Large intestine (tissue), 3 donors: ENCODE measurements around the gene SCAMP4. TPM values are rescaled to one million over a fixed set of nuclear protein-coding genes. Genes with fewer than 3 reads are reported as not detected.
"Not testable (repeated sequence)": the region's sequence is repeated elsewhere in the genome, so short reads cannot be mapped to it uniquely, and the experiment has no call there.

Source experiments
- DNase-seq, 2 donors: peaks; one replicate each; pipeline versions ENCODE4 v3.0.0 to v3.0.0-alpha.2; 2013
- H3K27ac ChIP-seq: one replicate; pipeline ENCODE4 v1.5.1; 2013; ENCODE audit warnings: low read length
- H3K27me3 ChIP-seq: 2 replicates; pipeline ENCODE4 v1.6.1; 2013; ENCODE audit warnings: low read length; ENCODE audit not compliant: control insufficient read depth, insufficient read depth
- H3K36me3 ChIP-seq: 2 replicates; pipeline ENCODE4 v1.6.1; 2013; ENCODE audit warnings: low read length; ENCODE audit not compliant: control insufficient read depth, insufficient read depth
- H3K4me1 ChIP-seq: one replicate; pipeline ENCODE4 v1.6.1; 2013; ENCODE audit warnings: low read length; ENCODE audit not compliant: control insufficient read depth, insufficient read depth
- H3K4me3 ChIP-seq: one replicate; pipeline ENCODE4 v1.5.1; 2013; ENCODE audit warnings: low read length
- H3K9me3 ChIP-seq: one replicate; pipeline ENCODE4 v1.6.1; 2013; ENCODE audit warnings: mild to moderate bottlenecking, low read depth, low read length, moderate library complexity; ENCODE audit not compliant: control insufficient read depth
- WGBS: methylation state at CpG from one replicate; pipeline ENCODE4 v1.1.5; 2013; ENCODE audit warnings: low lambda C conversion rate; ENCODE audit not compliant: insufficient coverage; 5-methylcytosine and 5-hydroxymethylcytosine counted together
- polyA plus RNA-seq: library from polyadenylated mRNA; unstranded; fragments of 120-200 nt; gene quantifications from one replicate; pipeline ENCODE4 v1.2.1, GENCODE V29; 2013

The SCAMP4 gene
- polyA plus RNA-seq, 1 donor, result 36.6 TPM

DNA sequence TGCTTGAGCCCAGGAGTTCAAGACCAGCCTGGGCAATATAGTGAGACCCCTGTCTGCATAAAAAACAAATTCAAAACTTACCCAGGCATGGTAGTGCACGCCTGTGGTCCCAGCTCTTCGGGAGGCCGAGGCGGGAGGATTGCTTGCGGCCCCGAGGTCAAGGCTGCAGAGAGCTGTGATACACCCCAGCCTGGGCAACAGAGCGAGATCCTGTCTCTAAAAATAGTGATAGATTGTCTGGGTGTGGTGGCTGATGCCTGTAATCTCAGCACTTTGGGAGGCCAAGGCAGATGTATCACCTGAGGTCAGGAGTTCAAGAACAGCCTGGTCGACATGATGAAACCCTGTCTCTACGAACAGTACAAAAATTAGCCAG is 37.9 kb upstream of the SCAMP4 start:
- Histone ChIP-seq H3K27me3 (no peaks in the 10 kb centered on the region), H3K4me3 (no peak overlapping the region), H3K27ac (no peak overlapping the region), H3K36me3 (peaks cover 3% of the 10 kb centered on the region), H3K4me1 (peaks cover 11% of the 10 kb centered on the region), H3K9me3 (no peaks in the 10 kb centered on the region)
- no CpG with 5 or more reads among the region's 9 CpGs for WGBS
- DNase-seq, result no peak

DNA sequence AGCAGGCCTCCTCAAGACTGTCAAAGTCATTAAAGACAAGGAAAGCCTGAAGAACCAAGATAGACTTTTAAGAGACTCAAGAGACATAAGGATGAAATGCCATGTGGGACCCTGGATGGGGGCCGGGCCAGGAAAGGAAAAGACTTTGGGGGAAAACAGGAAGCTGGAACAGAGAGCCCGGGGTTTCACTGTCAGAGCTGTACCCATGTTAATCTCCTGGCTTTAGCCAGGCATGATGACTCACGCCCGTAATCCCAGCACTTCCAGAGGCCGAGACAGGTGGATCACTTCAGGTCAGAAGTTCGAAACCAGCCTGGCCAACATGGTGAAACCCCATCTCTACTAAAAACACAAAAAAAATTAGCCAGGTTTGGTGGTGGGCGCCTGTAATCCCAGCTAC is 36.2 kb upstream of the SCAMP4 start:
- WGBS, result no CpG with 5 or more reads among the region's 7 CpGs
- H3K4me1 ChIP-seq, result peaks cover 16% of the 10 kb centered on the region
- H3K4me3 ChIP-seq, result no peak overlapping the region
- no peak overlapping the region for H3K27ac ChIP-seq
- peaks cover 12% of the 10 kb centered on the region for H3K36me3 ChIP-seq
- DNase-seq, result no peak
- H3K9me3 ChIP-seq, result no peaks in the 10 kb centered on the region
- H3K27me3 ChIP-seq, result no peaks in the 10 kb centered on the region

DNA sequence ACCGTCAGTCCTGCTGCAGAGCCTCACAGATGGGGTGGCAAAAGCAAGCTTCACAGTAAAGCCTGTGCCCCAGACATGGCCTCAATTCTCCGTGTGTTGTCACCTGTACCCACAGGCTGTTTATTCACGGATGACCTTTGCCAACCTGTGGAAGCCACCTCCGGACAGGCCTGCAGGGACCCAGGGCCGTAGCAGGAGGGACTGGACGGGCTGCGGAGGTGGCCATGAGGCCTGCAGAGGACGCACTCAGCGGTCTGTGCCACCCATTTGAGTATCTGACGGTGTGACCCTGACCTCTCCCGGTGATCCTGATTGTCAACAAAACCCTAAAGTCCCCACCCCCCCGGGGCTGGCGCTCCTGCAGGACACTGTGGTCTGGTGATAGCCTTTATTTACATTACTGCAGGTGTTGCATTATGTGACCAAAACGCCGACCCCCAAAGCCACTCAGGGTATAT is 34.0 kb upstream of the SCAMP4 start:
- DNase-seq, result no peak
- H3K4me3 ChIP-seq, result no peak overlapping the region
- no CpG with 5 or more reads among the region's 15 CpGs for whole genome bisulfite sequencing
- no peaks in the 10 kb centered on the region for H3K27me3 ChIP-seq
- H3K4me1 ChIP-seq, result peaks cover 14% of the 10 kb centered on the region
- no peak overlapping the region for H3K27ac ChIP-seq
- peaks cover 12% of the 10 kb centered on the region for H3K36me3 ChIP-seq
- H3K9me3 ChIP-seq, result peaks cover 3% of the 10 kb centered on the region

DNA sequence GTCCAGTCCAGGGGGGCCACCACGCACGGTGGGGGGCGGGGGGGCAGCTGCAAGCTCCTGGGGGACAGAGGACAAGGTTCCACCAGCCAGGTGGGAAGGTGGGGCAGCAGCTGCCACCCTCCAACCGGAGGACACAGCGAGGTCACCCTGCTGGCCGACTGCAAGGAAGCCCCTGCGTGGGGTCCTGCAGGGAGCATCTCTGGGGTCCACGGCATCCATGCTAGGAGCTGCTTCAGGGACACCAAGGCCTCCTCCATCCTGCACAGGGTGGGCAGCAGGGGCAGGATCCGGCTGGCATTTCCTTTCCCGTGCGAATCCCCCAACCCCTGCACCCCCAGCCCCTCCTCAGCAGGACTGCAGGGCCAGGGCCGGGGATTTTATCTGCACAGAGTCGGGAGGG is 33.6 kb upstream of the SCAMP4 start:
- Histone ChIP-seq H3K4me3 (no peak overlapping the region), H3K36me3 (peaks cover 12% of the 10 kb centered on the region), H3K27me3 (no peaks in the 10 kb centered on the region), H3K27ac (no peak overlapping the region), H3K4me1 (peaks cover 17% of the 10 kb centered on the region), H3K9me3 (peaks cover 6% of the 10 kb centered on the region)
- WGBS, result no CpG with 5 or more reads among the region's 13 CpGs
- no peak for DNase-seq

DNA sequence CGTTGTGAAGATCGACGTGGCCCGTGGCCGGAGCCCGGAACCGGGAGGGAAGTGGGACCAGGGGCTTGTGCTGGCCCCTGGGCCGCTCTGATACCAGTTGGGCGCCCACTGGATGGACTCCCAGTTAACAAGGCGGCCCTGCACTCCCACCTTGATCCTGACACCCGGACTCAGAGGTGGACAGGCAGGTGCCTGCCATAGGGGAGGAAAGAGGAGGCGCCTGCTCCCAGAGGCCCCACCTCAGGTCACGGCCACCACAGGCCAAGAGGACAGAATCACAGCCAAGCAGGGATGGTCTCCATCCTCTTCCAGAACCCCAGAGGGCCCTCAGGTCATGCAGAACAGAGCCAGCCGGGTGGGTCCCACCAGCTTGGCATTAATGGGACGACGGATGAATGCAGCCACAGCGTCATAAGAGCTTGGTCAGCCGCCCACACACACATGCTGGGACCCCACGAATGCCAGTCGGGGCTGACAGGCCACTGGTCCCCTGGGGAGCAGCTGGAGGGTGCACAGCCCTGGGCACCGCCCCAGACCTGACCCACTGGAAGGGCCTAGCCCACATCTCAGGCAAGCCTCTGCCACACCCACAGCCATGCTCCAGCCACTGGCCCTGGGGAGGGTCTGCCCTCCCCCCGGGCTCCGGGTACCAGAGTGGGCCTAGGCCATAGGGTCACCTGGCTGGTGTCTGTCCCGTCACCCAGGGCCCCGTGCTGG is 32.2 kb upstream of the SCAMP4 start:
- H3K27ac ChIP-seq, result no peak overlapping the region
- peaks cover 6% of the 10 kb centered on the region for H3K9me3 ChIP-seq
- peaks cover 12% of the 10 kb centered on the region for H3K4me1 ChIP-seq
- WGBS, result no CpG with 5 or more reads among the region's 25 CpGs
- H3K36me3 ChIP-seq, result peaks cover 12% of the 10 kb centered on the region
- DNase-seq, result no peak
- H3K27me3 ChIP-seq, result no peaks in the 10 kb centered on the region
- H3K4me3 ChIP-seq, result no peak overlapping the region

DNA sequence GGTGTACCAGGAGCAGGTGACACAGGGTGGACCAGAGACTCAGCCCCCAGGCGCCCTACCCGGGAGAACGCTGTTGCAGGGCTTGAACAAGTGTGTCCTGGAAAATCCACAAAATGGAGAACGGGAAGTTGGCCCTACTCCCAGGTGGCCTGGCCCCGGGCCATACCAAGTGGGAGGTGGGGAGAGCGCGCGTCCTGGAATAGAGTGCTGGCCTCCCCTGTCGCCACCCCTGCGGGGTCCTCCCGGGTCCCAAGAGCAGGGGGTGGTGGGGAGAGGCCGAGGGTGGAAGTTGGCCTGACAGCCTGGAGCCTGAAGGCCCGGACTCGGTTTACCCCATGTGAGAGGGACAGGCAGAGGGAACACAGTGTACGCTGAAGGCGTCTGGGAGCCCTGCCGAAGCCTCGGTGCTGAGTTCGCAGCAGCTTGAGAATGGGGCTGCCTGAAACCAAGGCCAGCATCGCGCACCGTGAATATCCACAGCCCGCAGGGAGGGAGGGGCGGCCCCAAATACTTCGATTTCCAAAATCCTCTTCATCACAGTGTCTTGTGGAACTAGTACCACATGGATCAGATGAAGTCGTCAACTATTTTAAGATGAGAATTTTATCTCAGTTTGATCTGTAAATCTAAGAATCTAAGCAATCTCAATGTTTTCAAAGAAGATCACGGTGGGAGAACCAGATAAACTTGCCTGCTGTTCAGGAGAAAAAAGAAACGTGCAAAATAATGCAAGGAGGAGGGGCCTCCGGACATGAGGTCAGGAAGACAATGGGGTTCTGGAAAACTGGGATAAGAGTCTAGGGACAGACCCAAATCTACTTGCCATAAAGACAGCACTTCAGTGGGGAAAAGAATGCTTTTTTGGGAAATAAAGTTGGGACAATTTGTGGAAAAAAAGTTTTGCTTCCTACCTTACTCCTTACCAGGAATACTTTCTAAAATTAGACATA is 31.4 kb upstream of the SCAMP4 start:
- no peak for DNase-seq
- WGBS, result 57% methylated on average over 1 of the region's 29 CpGs
- Histone ChIP-seq H3K4me3 (no peak overlapping the region), H3K9me3 (peaks cover 6% of the 10 kb centered on the region), H3K27me3 (no peaks in the 10 kb centered on the region), H3K27ac (no peak overlapping the region), H3K4me1 (peaks cover 12% of the 10 kb centered on the region), H3K36me3 (peaks cover 12% of the 10 kb centered on the region)

DNA sequence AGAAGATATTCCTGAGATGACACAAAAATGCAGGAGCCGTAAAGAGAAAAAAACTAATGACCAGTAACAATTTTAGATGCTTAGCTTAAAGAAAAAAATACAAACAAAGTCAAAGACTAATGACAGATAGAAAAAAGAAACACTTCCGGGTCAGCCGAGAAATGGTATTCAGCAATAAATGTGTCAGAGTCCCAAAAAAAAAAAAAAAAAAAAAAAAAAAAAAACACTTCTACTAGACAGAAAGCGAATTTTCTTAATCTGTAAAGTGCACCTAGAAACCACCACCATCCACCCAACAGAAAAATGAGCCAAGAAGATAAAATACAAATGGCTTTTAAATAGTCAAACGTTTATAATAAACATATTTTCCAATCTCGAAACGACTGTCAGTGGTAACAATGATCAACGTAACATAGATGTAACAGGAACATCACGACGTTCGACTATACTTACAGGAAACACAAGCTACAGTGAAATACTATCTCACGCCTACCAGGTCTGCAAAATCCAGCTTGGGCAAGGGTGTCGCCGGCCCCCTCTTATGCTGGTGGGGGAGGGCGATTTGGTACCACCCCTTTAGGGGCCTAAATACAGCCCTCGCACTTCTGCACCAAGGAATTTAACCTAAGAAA is 30.5 kb upstream of the SCAMP4 start:
- H3K27ac ChIP-seq, result no peak overlapping the region
- H3K4me3 ChIP-seq, result peak overlapping the region; percentile 99
- peaks cover 12% of the 10 kb centered on the region for H3K4me1 ChIP-seq
- H3K36me3 ChIP-seq, result peaks cover 12% of the 10 kb centered on the region
- peaks cover 6% of the 10 kb centered on the region for H3K9me3 ChIP-seq
- no peaks in the 10 kb centered on the region for H3K27me3 ChIP-seq
- no peak for DNase-seq
- 20% methylated on average over 3 of the region's 16 CpGs for WGBS

DNA sequence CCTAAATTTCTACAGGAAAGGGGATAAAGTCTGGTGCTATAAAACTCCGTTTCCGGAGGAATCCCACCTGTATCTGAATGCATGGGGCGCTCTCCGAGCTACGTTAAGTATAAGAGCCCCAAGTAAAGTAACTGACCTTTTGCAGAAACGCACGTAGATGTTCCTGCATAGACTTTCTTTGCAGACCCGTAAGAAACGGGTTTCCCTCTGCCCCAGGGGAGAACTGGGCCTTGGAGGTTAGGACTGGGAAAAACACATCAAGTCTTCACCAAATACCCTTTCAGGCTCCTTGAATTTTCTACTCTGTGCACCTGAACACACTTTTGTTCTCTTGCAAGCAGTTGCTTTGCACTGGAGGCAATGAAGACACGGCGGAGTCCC is 29.9 kb upstream of the SCAMP4 start:
- peak overlapping the region; percentile 86 for H3K27ac ChIP-seq
- H3K36me3 ChIP-seq, result peaks cover 14% of the 10 kb centered on the region
- H3K4me1 ChIP-seq, result peaks cover 12% of the 10 kb centered on the region
- not testable (repeated sequence) for H3K9me3 ChIP-seq, DNase-seq, H3K27me3 ChIP-seq
- no CpG with 5 or more reads among the region's 11 CpGs for WGBS
- peak overlapping the region; percentile 99 for H3K4me3 ChIP-seq

DNA sequence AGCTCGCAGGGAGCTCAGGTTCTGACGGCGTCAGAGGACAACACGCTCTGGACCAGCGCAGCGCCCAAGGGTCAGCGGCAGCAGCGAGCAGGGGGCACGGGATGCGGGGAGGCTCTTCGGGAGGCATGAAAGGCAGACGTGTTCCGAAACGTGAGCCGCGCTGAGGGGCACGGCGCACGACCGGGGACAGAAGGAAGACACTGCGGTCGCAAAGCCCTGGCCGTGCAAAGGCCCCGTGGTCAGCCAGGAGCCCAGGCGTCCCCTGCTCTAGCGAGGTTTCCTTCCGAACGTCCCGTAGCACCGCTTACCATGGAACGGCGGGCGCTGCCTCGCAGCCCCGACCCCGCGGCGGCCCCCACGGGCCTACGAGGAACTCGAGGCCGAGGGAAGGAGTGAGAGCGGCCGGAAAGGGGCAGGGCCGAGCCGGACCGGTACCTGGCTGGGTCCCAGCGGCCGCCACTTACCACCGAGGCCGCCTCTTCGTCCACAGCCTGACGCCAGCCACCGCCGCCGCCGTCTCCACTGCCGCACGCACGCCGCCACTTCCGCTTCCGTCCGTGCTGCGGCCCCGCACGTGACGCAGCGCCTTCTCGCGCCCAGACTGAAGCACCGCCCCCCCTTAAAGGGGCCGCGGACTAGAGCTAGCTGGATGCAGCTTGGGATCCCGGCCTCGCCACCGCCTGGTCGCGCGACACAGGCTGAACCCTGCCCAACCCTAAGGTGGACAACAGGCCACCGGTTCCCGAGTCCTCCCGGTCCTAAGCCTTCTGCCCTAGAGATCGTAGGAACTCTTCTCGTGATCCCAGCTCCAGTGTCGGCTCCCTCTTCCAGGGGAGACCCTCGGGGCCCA is 29.3 kb upstream of the SCAMP4 start:
- H3K9me3 ChIP-seq, result peaks cover 6% of the 10 kb centered on the region
- peak; percentile 92 to 93 for DNase-seq
- H3K36me3 ChIP-seq, result peaks cover 20% of the 10 kb centered on the region
- peak overlapping the region; percentile 86 for H3K27ac ChIP-seq
- H3K27me3 ChIP-seq, result no peaks in the 10 kb centered on the region
- H3K4me1 ChIP-seq, result peaks cover 12% of the 10 kb centered on the region
- WGBS, result no CpG with 5 or more reads among the region's 87 CpGs
- peak overlapping the region; percentile 99 for H3K4me3 ChIP-seq
